Measurements from ENCODE around the gene PPP6R3. TPM values are rescaled to one million over a fixed set of nuclear protein-coding genes. Genes with fewer than 3 reads are reported as not detected.

PPP6R3 gene
- total and polyA plus RNA-seq, 10 of the 15 experiments (the other 5 are each of a cell fraction or from before 2014, with no cell fraction given) = 12.4 to 123 (median 74.1) TPM

- DNase-seq (ENCODE audit: low read depth, low spot score) (no peak), ATAC-seq (no peak), FAIRE-seq (no peak)
- Histone ChIP-seq H3K4me3 (no peak overlapping the region), H4K20me1 (ENCODE audit: control insufficient read depth, insufficient read depth) (no peaks in the 10 kb centered on the region), H3K9me3 (replicated peaks; ENCODE audit: control insufficient read depth, insufficient read depth, low read length) (no peaks in the 10 kb centered on the region; the same call in 2 of the 3 replicates), H3K4me2 (ENCODE audit: control insufficient read depth, insufficient read depth) (no peak overlapping the region), H3K9ac (ENCODE audit: control insufficient read depth, insufficient read depth, low read length) (no peak overlapping the region), H2AFZ (ENCODE audit: control insufficient read depth, low read depth, low read length) (no peak overlapping the region), H3K27ac (ENCODE audit: control insufficient read depth, insufficient read depth) (no peak overlapping the region), H3K36me3 (ENCODE audit: control insufficient read depth in 2 of 2, insufficient read depth in 2 of 2, low read length in 1 of 2) (peaks cover 5 to 6% of the 10 kb centered on the region in 2 experiments; a peak in 3 of 4 replicates), H3K27me3 (replicated peaks in 1 of 2; ENCODE audit: control insufficient read depth in 2 of 2, insufficient read depth in 2 of 2, low read length in 1 of 2) (no peaks in the 10 kb centered on the region), H3K79me2 (ENCODE audit: control insufficient read depth, insufficient read depth, low read length) (no peaks in the 10 kb centered on the region), H3K4me1 (ENCODE audit: control insufficient read depth, insufficient read depth, low read length) (peaks cover 5% of the 10 kb centered on the region; the same call in 1 of the 2 replicates)
- in situ Hi-C loops (cut with MboI) = no loop called here
- WGBS (ENCODE audit: insufficient coverage, insufficient replicate concordance, low lambda C conversion rate, missing lambda C conversion rate) = 95% methylated on average over 4 of the region's 6 CpGs
- intact Hi-C loops (cut with micrococcal nuclease; ENCODE audit: unreplicated experiment) = no loop called here
- RAD21 ChIA-PET (ENCODE audit: unreplicated experiment) = no interaction called here
- CTCF ChIA-PET = interaction anchor here (0.6 kb wide), 1 partner anchor 741 kb away, joined by 4 read pairs; no protein-coding TSS in a partner anchor
- TF ChIP-seq NFYB (IDR thresholded peaks at IDR 0.05; ENCODE audit: insufficient read depth, low read depth, low read length) (no peak), NRF1 (conservative IDR thresholded peaks at IDR 0.05; ENCODE audit: low read depth, low read length) (no peak), ZNF592 (IDR thresholded peaks at IDR 0.05) (no peak), E2F8 (IDR thresholded peaks at IDR 0.05; ENCODE audit: low read depth, partially characterized antibody) (no peak), PAX8 (IDR thresholded peaks at IDR 0.05) (no peak), KAT2A (conservative IDR thresholded peaks at IDR 0.05; ENCODE audit: control insufficient read depth, low read depth, low read length) (no peak)
- no TSS peak for BruUV-seq (replicated peaks)
- POLR2A ChIA-PET = no interaction called here
- SMC1A ChIA-PET (ENCODE audit: uncharacterized antibody, unreplicated experiment) = no interaction called here
Measured at GRCh38 chr11:68444566-68444965, 16.0 kb upstream of the PPP6R3 start.
